DMS53 (cell line): ENCODE measurements around the gene TRUB2.
"Not testable (repeated sequence)": the region's sequence is repeated elsewhere in the genome, so short reads cannot be mapped to it uniquely, and the experiment has no call there.

ENCODE experiments used
- DNase-seq: peaks from one replicate; lab custom pipeline; 2025; lab: John Stamatoyannopoulos, UW

Gene TRUB2

GRCh38 chr9:128298535-128299482 lies 23.4 kb downstream of the TRUB2 start:
- peak; percentile 29 for DNase-seq

GRCh38 chr9:128297221-128297773 lies 24.9 kb downstream of the TRUB2 start:
- DNase-seq: no peak

GRCh38 chr9:128296340-128297220 lies 25.7 kb downstream of the TRUB2 start:
- DNase-seq: no peak

- DNase-seq: no peak
Measured at GRCh38 chr9:128294142-128294541, 28.1 kb downstream of the TRUB2 start.

GRCh38 chr9:128293091-128293490 lies 29.2 kb downstream of the TRUB2 start:
- DNase-seq: no peak

GRCh38 chr9:128292009-128292408 lies 30.2 kb downstream of the TRUB2 start:
- no peak for DNase-seq

GRCh38 chr9:128288273-128289004 lies 33.8 kb downstream of the TRUB2 start:
- no peak for DNase-seq

- no peak for DNase-seq
Measured at GRCh38 chr9:128286440-128286839, 35.8 kb downstream of the TRUB2 start.

- no peak for DNase-seq
Measured at GRCh38 chr9:128285033-128285784, 37.0 kb downstream of the TRUB2 start.

- DNase-seq: no peak
Measured at GRCh38 chr9:128282500-128282899, 39.7 kb downstream of the TRUB2 start.

- DNase-seq: no peak
Measured at GRCh38 chr9:128280084-128280622, 42.1 kb downstream of the TRUB2 start.

- not testable (repeated sequence) for DNase-seq
Measured at GRCh38 chr9:128279088-128280073, 42.9 kb downstream of the TRUB2 start.

- DNase-seq: peak; percentile 60
Measured at GRCh38 chr9:128276574-128277270, 45.5 kb downstream of the TRUB2 start.

- DNase-seq: peak; percentile 100
Measured at GRCh38 chr9:128276008-128276573, 46.2 kb downstream of the TRUB2 start, which contains the start of gene SWI5. TSS of gene SWI5 (plus strand) at chr9:128276276.

- peak; percentile 37 for DNase-seq
Measured at GRCh38 chr9:128275198-128276007, 46.8 kb downstream of the TRUB2 start, which contains the start of gene GOLGA2. TSS of gene GOLGA2 (minus strand) at chr9:128276007. CDS start at chr9:128275976, 31 bp downstream.

- DNase-seq: no peak
Measured at GRCh38 chr9:128274245-128274644, 48.0 kb downstream of the TRUB2 start.

- no peak for DNase-seq
Measured at GRCh38 chr9:128271512-128271911, 50.7 kb downstream of the TRUB2 start.
